Hematopoietic multipotent progenitor cell treated with erythropoietin and hydrocortisone succinate and interleukin-3 and kit ligand, for 15 days (in vitro differentiated cells): ENCODE measurements around the gene CELSR2.
"Not testable (repeated sequence)": the region's sequence is repeated elsewhere in the genome, so short reads cannot be mapped to it uniquely, and the experiment has no call there.

Experiments
- DNase-seq: peaks from one replicate; pipeline ENCODE4 v3.0.0-alpha.2; 2015; ENCODE audit warnings: low spot score

The CELSR2 gene

DNA sequence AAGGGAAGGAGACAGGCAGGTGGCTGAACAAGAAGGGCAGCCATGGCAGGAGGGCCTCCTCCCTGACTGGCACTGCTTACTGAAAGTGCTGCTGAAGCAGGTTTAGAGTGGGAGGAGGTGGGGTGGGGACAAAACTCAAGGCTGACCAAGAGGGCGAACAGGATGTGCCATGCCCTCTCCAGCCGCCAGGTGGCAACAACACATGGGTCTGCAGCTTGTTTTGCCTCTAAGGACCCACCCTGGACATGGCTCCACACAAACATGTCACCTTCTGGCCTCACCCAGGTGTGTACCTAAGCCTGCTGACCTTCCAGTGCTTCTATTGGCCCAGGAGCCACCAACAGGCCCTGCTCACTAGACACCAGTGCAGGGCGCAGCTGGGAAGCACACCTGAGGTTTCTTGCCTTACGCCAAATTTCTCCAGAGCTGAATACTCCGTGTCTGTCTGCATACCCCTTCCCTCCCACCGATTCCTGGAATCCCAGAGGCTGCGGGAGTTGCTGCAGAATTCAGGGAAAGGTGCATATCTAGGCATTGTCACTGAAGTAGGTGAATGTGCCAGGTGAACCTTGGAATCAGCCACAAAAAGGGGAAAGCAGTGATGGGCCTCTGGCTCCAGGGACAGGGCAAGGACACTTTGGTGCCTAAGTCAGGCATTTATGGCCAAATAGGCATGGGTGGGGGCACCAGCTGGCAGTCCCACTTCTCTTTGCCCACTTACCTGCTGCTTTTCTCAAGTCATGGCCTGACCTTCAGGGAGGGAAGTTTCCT, 28.3 kb downstream of the CELSR2 start:
- DNase-seq, result peak; percentile 73

DNA sequence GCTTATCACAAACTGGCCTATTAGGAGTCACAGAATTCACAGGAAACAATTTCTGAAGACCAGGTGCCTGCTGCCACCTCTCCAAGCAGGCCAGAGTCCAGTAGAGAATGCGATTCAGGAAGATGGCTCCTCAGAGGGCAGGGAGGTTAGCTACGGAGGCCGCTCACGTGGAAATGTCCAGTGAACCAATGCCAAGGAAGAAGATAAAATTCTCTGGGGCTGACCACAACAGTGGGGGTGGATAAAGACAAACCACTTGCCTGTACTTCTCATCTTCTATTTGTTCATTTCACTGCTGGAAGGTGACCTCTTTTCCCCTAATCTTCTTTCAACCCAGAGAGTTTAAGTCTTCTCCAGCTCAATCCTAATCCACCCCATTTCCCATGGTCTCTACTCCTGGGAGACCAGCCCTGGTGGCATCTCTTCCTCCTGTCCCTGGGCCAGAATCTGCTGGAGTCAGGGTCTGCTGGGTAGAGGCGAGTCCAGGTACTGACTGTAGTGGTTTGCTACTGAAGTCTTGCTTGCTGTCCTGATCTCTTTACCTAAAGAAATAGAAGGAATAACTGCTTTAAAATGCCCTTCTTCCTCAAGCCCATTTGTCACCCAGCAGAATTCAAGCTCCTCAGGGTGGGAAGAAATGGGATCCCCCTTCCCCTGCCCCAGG, 30.4 kb downstream of the CELSR2 start:
- no peak for DNase-seq

DNA sequence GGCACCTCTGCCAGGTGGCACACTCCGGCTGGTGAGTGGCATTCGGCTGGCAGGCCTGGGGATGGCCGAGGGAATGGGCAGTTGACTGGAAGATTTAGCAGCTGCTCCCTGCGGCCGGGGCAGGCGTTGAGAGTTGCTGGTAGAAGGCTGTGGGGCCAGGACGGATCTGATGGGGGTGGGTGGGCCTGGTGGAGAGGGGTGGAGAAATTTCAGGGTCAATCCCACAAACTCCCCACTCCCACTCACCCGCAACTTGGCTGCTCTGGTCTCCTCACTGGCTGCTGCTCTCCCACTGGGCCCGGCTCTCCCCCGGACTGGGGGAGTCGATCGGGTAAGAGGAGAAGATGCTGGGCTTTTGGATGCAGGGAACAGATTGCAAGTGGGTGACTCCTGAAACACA, 31.5 kb downstream of the CELSR2 start:
- DNase-seq, result no peak

DNA sequence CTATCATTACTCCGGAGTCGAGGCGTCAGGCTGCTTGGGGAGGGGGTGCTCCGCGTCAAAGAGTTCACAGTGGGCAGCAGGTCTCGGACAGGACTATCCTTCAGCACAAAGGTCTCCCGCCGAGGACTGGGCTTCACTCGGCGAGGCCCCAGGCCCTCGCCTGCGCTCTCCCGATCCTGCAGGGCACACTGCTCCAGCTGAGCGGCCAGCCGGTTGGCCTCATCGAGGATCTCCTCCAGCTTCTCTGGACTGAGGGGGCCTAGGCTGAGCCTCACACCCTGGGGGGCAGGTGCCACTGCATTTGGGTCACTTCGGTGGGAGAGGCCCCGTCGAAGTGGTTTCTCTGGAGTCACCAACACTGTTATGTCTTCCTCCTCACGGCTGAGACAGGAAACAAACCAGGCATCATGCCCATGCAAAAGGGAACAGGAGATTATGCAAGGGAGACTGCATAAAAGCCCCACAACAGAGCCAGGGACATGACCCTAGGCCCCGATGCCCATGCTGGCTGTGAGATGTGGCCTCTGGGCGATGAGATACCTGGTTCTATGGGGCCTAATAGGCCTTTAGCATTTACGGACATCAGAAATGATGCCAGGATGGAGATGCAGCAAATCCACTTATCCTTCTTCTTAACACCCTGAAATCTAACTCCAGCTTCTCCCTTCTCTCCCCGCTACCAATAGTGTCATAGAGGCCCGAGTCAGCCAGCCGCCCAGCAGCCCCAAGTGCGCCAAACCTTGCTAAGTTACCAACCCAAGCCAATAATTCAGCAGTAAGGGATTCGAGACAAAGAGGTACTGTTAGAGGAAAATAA, 32.5 kb downstream of the CELSR2 start:
- no peak for DNase-seq

DNA sequence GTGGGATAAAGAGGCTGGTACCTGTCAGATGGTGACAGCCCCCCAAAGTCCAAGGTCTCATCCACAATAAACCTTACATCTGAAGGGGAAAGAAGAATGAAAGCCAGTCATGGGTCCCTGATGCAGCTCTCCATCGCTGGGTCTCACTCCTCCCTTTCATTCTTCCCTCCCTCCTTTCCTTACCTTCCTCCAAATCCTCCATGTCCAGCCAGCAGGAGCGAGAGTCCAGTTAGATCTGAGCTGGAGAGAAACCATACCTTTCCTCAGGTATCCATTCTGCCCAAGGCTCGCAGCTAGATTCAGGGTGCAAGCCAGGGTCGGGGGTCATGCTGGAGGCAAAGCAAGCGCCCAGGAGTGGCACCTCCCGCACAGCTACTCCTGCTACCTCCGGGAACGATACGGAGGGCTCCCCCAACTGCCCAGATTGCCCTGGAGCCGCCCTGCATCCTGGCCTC, 33.2 kb downstream of the CELSR2 start:
- DNase-seq, result no peak

DNA sequence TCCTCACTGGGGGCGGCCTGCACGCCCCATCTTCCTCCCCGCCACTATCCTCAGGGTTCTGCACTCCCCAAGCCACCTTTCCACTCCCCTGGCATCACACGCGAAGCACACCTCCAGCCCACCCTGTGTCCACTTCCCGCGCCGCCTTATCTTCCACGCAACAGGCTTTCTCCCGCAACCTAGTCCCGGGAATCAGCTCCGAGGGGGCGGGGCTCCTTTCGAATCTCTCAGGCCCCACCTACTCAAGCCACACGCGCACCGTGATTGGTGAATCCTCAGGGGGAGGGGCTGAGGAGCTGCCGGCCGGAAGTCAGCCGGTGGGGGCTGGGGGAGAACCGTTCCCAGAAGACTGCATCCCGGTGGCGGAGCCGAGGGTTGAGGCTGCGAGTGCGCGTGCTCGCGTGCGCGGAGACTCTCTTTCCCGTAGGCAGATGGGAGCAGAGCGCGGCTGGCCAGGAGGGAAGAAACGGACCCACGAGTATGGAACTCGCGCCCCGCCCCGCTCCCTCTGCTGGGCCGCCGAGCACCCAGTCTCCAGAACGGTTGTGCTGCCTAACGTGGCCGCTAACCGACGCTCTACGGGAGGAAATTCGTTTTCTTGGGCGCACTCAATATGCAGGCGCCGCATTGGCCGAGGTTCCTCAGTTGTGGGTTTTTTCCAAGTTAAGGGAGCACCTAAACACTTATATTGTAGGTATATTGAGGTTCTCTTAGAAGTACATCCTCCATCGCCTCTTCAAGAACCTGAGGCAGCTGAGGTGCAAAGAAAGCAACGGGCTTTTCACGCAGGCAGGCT, 33.8 kb downstream of the CELSR2 start, which contains the start of gene PSRC1:
Gene PSRC1, minus strand, starts transcription at position 194 of the 796 bp plus-strand sequence.
- DNase-seq, result peak; percentile 95

DNA sequence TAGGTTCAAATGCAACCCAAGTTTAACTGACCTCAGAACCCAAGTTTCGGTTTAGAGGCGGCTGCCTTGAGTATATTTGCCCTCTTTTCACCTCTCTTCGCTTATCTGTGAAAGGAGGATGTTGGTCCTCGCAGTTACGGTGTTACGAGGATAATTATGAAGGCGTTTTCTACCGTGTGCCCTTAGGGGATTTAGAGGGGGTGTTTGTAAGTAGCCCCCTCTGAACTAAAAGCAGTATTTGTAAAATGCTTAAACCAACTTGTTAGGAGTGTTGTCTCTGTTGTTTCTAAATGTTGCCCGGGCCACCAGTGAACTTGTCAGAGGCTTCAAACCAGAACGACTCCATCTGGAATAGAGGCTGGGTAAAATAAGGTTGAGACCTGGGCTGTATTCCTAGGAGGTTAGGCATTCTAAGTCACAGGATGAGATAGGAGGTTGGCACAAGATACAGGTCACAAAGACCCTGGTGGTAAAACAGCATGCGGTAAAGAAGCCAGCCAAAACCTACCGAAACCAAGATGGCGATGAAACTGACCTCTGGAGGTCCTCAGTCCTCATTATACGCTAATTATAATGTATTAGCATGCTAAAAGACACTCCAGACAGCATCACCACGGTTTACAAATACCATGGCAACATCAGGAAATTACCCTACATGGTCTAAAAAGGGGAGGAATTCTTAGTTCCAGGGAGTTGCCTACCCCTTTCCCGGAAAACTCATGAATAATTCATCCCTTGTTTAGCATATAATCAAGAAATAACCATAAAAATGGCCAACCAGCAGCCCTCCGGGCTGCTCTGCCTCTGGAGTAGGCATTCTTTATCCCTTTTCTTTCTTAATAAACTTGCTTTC, 34.6 kb downstream of the CELSR2 start:
- no peak for DNase-seq

DNA sequence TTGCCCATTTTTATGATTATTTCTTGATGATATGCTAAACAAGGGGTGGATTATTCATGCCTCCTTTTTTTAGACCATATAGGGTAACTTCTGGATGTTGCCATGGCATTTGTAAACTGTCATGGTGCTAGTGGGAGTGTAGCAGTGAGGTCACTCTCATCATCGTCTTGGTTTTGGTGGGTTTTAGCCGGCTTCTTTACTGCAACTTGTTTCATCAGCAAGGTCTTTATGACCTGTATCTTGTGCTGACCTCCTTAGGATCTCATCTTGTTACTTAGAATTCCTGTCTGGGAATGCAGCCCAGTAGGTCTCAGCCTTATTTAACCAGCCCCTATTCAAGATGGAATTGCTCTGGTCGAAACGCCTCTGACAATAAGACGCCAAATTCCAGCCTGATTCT, 37.4 kb downstream of the CELSR2 start:
- DNase-seq, result not testable (repeated sequence)

DNA sequence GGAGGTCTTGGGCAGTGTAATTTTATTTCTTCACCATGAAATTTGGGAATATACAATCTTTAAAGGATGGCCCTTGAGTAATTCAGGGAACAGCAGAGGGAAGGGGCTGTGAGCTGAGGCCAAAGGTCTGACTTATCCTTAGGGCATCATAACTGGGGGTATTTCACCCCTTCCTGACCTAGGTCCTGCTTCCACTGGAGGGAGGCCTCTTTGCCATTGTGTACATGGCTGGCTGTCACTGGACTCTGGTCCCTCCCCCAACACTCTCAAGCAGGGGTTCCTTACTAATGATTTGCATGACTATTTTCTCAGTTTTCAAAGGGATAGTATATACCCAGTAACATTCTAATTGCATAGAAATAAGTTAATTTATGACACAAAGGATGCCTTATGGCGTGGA, 40.8 kb downstream of the CELSR2 start:
- DNase-seq, result no peak

DNA sequence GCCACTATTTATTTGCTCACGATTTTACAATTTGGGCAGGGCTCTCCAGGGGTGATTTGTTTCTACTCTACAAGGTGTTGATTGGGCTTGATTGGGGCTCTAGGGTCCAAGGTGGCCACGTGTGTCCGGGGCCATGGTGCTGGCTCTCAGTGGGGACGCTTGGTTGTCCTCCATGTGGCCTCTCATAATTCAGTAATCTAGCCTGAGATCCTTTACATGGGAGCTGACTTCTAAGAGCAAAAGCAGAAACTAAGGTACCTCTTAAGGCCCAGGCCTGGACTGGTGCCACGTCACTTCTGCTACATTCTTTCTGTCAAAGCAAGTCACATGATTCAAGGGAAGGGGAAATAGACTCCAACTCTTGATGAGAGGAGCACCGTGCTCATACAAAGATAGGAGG, 41.7 kb downstream of the CELSR2 start:
- no peak for DNase-seq

DNA sequence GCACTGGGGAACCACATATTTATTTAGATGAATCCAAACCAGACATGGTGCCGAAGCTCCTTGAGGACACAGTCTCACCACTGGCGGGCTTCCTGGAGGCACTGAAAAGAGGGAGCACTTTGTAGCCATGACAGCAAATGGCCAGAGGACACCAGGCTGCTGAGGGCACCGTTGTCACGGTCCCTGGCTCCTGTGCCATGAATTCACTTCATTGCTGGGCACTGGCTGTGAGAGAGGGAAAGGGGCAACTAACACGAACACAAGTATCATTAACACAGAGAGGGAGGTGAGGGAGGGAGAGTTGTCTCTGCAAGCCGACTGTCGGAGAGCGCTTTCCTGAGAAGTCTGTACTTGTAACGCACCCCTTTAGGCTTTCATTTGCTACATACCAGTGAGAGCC, 43.0 kb downstream of the CELSR2 start:
- no peak for DNase-seq

DNA sequence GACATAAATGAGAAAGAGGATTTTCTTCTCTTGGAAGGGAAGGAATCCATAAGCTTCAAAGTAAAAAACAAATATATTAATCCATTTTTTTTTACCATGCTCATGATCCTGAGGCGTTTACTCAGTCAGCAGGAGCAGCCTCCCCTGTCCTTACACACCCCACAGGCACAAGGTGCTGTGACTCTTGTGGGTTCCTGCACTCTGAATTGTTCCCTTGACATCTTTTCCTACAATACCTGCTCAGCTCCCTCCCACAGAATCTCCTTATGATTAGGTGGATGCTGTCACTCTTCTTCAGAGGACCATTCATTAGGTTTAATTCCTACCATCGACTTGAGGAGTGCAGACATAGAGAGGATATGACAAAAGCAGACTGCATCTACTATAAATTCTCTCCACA, 43.7 kb downstream of the CELSR2 start:
- no peak for DNase-seq

DNA sequence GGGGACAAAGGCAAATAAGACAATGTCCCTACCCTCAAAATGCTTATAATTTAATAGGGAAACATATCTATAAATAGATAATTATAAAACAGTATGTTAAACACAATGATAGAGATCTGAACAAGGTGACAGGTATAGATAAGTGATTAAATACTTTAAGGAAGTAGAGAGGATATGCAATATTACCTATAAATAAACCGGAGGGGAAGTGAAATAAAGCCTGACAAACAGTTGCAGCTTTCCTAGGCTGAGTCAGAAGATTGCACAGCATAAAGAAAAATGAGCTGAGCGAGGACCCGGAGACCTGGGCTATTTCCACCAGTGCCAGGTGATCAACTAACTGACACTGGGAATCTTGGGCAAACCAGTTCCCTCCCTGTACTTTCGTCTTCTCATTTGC, 45.1 kb downstream of the CELSR2 start:
- DNase-seq, result no peak

DNA sequence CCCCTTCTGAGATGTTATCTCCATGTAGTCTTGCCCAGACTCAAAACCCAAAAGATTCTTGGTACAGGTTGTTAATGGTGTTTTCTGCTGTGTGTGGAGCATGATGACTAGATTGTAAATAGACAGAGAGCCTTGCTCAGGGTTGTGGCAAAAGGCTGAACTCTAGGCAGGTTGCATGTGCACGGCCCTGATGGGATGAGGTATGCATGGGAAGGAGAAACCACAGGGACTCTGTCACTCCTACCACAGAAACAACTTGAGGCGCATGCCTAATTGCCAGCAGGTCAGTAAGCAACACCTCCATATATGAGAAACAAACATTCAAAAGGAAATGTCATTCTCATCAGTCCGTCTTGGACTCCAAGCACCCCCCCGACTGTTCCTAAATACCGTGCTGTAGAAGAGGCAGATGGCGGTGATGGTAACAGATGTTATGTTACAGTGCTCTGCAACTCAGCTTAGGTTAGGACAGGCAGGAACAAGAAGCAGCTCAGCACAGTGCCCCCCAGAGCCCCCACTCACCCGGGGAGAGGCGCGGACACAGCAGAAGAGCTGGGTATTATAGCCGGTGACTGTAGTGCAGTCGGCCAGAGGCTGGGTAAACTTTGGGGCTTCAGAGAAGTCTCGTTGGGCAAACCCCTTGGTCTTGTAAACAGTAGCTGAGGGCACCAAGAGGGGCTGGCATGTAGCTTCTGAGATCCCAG, 46.5 kb downstream of the CELSR2 start:
- no peak for DNase-seq

DNA sequence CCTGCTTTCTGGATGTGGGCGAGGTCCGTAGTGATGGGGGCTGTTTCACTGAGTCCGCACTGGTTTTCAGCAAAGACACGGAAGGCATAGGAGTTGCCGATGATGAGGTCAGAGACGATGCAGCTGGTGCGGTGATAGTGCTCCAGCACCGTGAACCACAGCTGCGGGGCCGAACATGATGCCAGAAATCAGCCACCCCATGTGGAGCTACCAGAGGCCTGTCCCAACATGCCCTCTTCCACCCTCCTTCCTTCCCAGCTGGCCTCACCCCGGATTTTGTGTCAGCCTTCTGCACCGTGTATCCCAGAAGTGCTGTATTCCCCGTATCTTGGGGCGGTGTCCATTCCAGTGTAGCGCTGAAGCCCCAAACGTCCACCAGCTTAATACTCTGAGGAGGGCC, 47.4 kb downstream of the CELSR2 start:
- DNase-seq, result no peak

DNA sequence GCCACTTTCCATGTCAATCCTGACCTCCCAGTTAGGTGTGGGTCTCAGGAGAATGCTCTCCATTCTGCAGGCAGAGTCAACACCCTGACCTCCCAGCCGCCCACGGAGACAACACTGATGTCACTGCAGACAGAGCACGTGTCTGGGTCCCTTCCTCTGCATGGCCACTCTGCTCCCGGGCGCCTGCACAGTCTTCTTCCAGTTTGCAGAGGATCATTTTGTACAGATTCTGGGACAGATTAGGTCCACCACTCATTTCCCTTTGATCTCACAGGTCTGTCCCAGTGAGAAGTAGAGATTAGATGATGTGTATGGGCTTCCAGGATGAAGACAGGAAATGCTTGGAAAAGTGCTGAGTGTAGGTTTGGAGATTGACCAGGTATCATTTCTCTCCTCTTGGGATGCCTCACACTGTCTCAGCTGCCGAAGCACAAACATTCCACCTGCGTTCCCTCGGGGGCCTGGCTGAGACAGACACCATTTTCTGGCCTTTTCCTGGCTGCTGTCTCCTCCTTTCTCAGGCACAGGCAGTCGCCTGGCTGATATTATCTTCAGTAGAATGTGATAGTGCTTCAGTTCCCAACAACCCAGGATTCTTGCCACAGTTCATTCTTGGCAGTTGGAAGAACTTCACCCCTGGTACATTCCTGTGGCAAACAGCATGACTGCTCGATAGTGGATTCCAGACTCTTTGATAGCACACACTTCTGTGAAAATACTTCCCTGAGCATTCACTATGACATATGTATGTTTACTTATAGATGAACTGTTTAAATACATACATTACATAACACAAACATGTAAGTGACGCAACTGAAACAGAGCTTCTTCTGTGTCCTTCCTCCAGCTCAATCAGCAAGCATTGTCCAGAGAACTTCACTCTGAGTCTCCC, 49.6 kb downstream of the CELSR2 start:
- DNase-seq, result no peak

DNA sequence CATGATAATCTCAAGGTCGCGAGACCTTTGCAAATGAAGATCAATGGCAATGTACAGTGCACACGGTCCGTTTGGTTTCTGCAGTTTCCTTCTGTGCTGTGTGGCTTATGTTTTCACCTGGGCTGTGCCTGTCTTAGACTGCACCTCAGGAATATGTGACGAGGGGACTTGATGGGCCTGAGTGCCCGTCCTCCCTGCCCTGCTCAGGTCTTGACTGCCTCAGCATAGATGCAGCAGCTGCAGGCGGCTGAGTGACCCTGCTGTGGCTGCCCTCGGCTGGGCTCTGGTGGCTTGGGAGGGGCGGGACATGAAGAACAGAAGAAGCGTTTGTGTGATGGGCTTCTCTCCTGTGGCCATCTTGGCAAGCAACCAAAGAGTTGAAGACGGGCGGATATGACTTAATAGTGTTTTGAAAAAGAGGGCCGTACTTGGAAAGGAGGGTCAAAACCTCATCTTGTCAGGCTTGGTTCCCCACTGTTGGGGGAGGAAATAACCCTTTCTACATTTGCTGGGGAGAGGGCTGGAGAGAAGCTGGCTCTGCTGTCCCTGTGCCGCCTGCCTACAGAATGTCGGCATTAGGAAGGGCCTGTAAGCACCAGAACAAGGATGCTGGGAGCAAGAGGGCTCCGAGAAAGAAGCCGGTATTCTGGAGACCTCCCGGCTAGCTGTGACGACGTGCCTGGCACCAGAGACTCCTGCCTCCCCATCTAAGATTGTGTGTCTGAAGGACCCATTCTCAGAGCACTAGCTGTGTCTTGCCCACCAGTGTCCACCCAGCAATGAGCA, 50.4 kb downstream of the CELSR2 start:
- no peak for DNase-seq

DNA sequence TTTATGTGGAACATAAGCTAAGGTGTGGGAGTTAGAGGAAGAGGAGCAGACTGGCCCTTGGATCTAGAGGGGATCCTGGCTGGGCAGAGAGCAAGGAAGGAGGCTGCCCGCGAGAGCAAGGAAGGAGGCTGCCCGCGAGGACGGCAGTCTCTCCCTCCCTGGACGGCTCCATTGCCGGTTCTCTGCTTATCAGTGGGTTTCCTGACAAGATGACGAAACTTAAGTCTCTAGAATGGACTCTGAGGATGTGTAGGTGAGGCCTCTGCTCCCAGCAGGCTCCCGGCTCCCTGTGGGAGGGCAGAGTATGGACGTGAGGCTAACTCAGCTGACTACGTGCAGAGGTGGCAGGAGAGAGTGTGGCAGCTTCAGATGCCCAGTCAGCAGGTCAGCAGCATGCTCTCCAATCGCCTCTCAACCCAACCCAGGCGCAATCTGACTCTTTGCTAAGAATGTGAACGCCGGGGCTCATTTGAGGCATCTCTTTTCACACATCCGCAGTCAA, 51.4 kb downstream of the CELSR2 start:
- no peak for DNase-seq
